Endothelial cell (in vitro differentiated cells): Measurements from ENCODE around the gene C1QL4. TPM values are rescaled to one million over a fixed set of nuclear protein-coding genes. Genes with fewer than 3 reads are reported as not detected.
"Not testable (repeated sequence)": the region's sequence is repeated elsewhere in the genome, so short reads cannot be mapped to it uniquely, and the experiment has no call there.

ENCODE experiments used
- DNase-seq: peaks from one replicate; pipeline ENCODE4 v3.0.0; 2021; ENCODE audit warnings: low spot score
- H3K27ac Mint-ChIP-seq: one replicate; pipeline ENCODE4 v1.8.0; 2021; ENCODE audit warnings: mixed read lengths, inconsistent platforms; ENCODE audit not compliant: unreplicated experiment
- H3K27me3 Mint-ChIP-seq: one replicate; pipeline ENCODE4 v1.8.0; 2021; ENCODE audit warnings: mild to moderate bottlenecking, moderate library complexity, mixed read lengths, inconsistent platforms; ENCODE audit not compliant: unreplicated experiment
- H3K36me3 Mint-ChIP-seq: one replicate; pipeline ENCODE4 v1.8.0; 2021; ENCODE audit warnings: mild to moderate bottlenecking, low read depth, mixed read lengths, inconsistent platforms; ENCODE audit not compliant: unreplicated experiment
- H3K4me1 Mint-ChIP-seq: one replicate; pipeline ENCODE4 v1.8.0; 2021; ENCODE audit warnings: mild to moderate bottlenecking, mixed read lengths, inconsistent platforms; ENCODE audit not compliant: unreplicated experiment
- H3K4me3 Mint-ChIP-seq: one replicate; pipeline ENCODE4 v1.8.0; 2021; ENCODE audit warnings: mild to moderate bottlenecking, mixed read lengths, inconsistent platforms; ENCODE audit not compliant: unreplicated experiment
- H3K9me3 Mint-ChIP-seq: one replicate; pipeline ENCODE4 v1.8.0; 2021; ENCODE audit warnings: mixed read lengths, inconsistent platforms; ENCODE audit not compliant: unreplicated experiment
- total RNA-seq: library from RNA; stranded (reverse); fragmentation: NEBNext Ultra II Directional; extraction: Animal tissue kit (Norgen Biotek cat#: 25700); gene quantifications from one replicate; pipeline ENCODE4 v1.2.1, GENCODE V29; 2021; ENCODE audit not compliant: unreplicated experiment
- TF ChIP-seq, protein P1 (sequence below): fragments of 200-600 bp; sonication (generic); IDR thresholded peaks from one replicate; pipeline ENCODE4 v1.5.0; 2021; ENCODE audit warnings: antibody characterized with exemption; ENCODE audit not compliant: unreplicated experiment

C1QL4 gene
- total RNA-seq, 1 donor from 2014 or later: not detected

DNA sequence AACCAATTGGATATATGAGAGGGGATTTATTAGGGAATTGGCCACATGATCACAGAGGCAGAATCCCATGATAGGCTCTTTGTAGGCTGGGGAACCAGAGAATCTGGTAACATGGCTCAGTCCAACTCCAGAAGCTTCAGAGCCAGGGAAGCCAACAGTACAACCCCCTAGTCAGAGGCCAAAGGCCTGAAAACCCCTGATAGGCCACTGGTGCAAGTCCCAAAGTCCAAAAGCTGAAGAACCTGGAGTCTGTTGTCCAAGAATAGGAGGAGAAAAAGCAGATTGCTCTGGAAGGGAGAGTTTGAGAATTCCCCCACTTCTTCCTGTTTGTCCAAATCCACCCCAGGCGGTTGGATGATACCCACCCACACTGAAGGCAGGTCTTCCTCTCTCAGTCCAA, 22.2 kb downstream of the C1QL4 start:
- TF ChIP-seq, protein P1, sequence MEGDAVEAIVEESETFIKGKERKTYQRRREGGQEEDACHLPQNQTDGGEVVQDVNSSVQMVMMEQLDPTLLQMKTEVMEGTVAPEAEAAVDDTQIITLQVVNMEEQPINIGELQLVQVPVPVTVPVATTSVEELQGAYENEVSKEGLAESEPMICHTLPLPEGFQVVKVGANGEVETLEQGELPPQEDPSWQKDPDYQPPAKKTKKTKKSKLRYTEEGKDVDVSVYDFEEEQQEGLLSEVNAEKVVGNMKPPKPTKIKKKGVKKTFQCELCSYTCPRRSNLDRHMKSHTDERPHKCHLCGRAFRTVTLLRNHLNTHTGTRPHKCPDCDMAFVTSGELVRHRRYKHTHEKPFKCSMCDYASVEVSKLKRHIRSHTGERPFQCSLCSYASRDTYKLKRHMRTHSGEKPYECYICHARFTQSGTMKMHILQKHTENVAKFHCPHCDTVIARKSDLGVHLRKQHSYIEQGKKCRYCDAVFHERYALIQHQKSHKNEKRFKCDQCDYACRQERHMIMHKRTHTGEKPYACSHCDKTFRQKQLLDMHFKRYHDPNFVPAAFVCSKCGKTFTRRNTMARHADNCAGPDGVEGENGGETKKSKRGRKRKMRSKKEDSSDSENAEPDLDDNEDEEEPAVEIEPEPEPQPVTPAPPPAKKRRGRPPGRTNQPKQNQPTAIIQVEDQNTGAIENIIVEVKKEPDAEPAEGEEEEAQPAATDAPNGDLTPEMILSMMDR: no peak
- H3K9me3 Mint-ChIP-seq: no peaks in the 10 kb centered on the region
- no peak for DNase-seq
- no peak overlapping the region for H3K4me3 Mint-ChIP-seq
- no peaks in the 10 kb centered on the region for H3K36me3 Mint-ChIP-seq
- H3K27ac Mint-ChIP-seq: no peak overlapping the region
- peaks cover 8% of the 10 kb centered on the region for H3K27me3 Mint-ChIP-seq
- H3K4me1 Mint-ChIP-seq: no peaks in the 10 kb centered on the region

DNA sequence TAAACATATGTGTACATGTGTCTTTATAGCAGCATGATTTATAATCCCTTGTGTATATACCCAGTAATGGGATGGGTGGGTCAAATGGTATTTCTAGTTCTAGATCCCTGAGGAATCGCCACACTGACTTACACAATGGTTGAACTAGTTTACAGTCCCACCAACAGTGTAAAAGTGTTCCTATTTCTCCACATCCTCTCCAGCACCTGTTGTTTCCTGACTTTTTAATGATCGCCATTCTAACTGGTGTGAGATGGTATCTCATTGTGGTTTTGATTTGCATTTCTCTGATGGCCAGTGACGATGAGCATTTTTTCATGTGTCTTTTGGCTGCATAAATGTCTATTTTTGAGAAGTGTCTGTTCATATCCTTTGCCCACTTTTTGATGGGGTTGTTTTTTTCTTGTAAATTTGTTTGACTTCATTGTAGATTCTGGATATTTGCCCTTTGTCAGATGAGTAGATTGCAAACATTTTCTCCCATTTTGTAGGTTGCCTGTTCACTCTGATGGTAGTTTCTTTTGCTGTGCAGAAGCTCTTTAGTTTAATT, 26.5 kb downstream of the C1QL4 start:
- H3K4me1 Mint-ChIP-seq, DNase-seq, H3K27me3 Mint-ChIP-seq, H3K4me3 Mint-ChIP-seq, H3K9me3 Mint-ChIP-seq, H3K27ac Mint-ChIP-seq, H3K36me3 Mint-ChIP-seq: not testable (repeated sequence)

DNA sequence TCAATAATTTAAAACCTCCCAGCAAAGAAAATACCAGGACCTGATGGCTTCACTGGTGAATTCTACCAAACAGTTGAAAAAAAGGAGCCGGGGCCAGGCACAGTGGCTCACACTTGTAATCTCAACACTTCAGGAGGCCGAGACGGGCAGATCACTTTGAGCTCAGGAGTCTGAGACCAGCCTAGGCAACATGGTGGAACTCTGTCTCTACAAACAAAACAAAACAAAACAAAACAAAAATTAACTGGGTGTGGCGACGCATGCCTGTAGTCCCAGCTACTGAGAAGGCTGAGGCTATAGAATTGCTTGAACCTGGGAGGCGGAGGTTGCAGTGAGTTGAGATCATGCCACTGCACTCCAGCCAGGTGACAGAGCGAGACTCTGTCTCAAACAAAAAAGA, 27.6 kb downstream of the C1QL4 start:
- Mint-ChIP-seq H3K27ac (no peak overlapping the region), H3K4me1 (no peaks in the 10 kb centered on the region), H3K36me3 (no peaks in the 10 kb centered on the region), H3K4me3 (no peak overlapping the region), H3K9me3 (no peaks in the 10 kb centered on the region), H3K27me3 (peaks cover 8% of the 10 kb centered on the region)
- TF ChIP-seq, protein P1: no peak
- no peak for DNase-seq

DNA sequence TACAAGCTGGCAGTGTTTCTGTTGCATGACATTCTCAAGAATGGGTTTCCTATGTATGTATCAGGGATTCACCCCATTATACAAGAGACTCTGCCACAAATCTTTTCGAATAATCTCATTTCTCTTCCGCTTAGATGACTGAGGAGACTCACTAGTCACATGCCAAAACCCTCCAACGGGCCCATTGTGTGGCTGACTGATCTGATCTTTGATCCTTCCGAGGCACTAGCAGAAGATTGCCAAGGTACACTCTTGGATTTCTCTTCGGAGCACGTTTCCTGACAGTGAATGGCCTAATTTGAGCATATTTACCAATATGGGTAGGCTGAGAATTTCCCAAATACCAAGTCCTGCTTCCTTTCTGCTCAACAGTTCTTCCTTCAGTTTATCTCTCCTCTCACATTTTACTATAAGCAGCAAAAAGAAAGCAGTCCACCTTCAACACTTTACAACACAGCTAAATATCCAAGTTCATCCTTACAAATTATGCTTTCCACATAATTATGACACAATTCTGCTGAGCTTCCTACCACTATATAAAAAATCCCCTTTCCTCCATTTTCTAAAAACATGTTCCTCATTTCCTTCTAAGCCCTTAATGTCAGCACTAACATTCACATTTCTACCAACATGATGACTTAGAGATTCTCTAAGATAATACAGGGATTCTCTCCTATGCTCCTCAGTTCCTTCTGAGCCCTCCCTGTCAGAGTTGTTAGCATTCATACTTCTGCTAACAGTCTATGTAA, 31.1 kb downstream of the C1QL4 start:
- Mint-ChIP-seq H3K4me1 (no peaks in the 10 kb centered on the region), H3K36me3 (no peaks in the 10 kb centered on the region), H3K27me3 (peaks cover 5% of the 10 kb centered on the region), H3K27ac (no peak overlapping the region), H3K4me3 (no peak overlapping the region), H3K9me3 (no peaks in the 10 kb centered on the region)
- TF ChIP-seq, protein P1: no peak
- no peak for DNase-seq

DNA sequence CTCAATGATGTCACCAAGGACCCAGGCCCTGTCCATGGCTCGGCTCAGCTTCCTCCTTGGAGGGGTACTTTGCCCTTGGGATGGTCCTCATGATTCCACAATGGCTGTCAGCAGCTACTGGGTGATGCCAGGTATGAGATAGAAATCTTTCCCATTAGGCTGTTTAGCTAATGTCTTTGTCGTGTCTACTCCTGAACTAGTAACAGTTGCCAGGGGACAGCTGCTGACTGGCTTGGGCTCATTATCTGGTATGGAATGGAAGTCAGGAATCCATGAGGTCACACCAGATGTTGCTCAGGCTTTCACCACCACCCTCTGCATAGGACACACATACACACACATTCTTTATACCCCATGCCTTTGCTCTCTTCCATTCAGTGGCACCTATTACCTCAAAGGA, 32.8 kb downstream of the C1QL4 start:
- no peaks in the 10 kb centered on the region for H3K36me3 Mint-ChIP-seq
- no peaks in the 10 kb centered on the region for H3K9me3 Mint-ChIP-seq
- no peaks in the 10 kb centered on the region for H3K4me1 Mint-ChIP-seq
- no peak overlapping the region for H3K4me3 Mint-ChIP-seq
- TF ChIP-seq, protein P1: no peak
- no peak for DNase-seq
- H3K27me3 Mint-ChIP-seq: peaks cover 3% of the 10 kb centered on the region
- H3K27ac Mint-ChIP-seq: no peak overlapping the region
